H1 (cell line): ENCODE data around the gene TBC1D22A. TPM values are rescaled to one million over a fixed set of nuclear protein-coding genes. Genes with fewer than 3 reads are reported as not detected.

Source experiments
- ATF3 ChIP-seq: IDR thresholded peaks from 2 replicates; pipeline ENCODE4 v1.6.1; 2011; ENCODE audit warnings: low read depth, mild to moderate bottlenecking, low read length; ENCODE audit not compliant: insufficient read depth
- CBX8 ChIP-seq: fragments of 300-800, 300-1000 bp; sonication (generic); IDR thresholded peaks from 2 replicates; pipeline ENCODE4 v1.7.1; 2016; ENCODE audit warnings: low read depth, low read length, borderline replicate concordance
- CHD2 ChIP-seq: IDR thresholded peaks from 2 replicates; pipeline ENCODE4 v1.6.1; 2012; ENCODE audit warnings: low read length, improper control_type of control experiment
- EGR1 ChIP-seq: IDR thresholded peaks from 2 replicates; pipeline ENCODE4 v1.6.1; 2011; ENCODE audit warnings: low read depth, low read length, borderline replicate concordance
- KDM1A ChIP-seq: fragments of 200-600, 300-600 bp; sonication (generic); IDR thresholded peaks from 2 replicates; pipeline ENCODE4 v1.7.1; 2016; ENCODE audit warnings: mild to moderate bottlenecking, low read length, borderline replicate concordance
- RBBP5 ChIP-seq: IDR thresholded peaks from 2 replicates; pipeline ENCODE4 v1.7.1; 2012; ENCODE audit warnings: low read depth, mild to moderate bottlenecking, inconsistent platforms, low read length, moderate library complexity, borderline replicate concordance
- TAF1 ChIP-seq: IDR thresholded peaks from 2 replicates; pipeline ENCODE4 v1.6.1; 2011; ENCODE audit warnings: mild to moderate bottlenecking, low read depth, low read length
- TAF7 ChIP-seq: optimal IDR thresholded peaks from 2 replicates; pipeline ENCODE3; 2011; ENCODE audit warnings: low read depth, mild to moderate bottlenecking, inconsistent platforms, low read length, moderate library complexity, borderline replicate concordance
- polyA plus RNA-seq, 7 experiments: library from polyadenylated mRNA; depleted of rRNA in 3 of 7; stranded (reverse) in 5 of 7; unstranded in 2 of 7; fragments of >200 nt in 5 of 7; fragments of 200-250 nt in 2 of 7; gene quantifications; 1 replicate in 5 of 7; 2 replicates in 1 of 7; 4 replicates in 1 of 7; pipeline versions ENCODE4 v1.2.1 to v1.2.3, GENCODE V29; 2011 to 2013; ENCODE audit warnings: missing spikeins in 2 of 7, mixed read lengths in 2 of 7
- total RNA-seq: library from RNA; stranded (reverse); fragmentation: NEBNext Ultra II Directional; extraction: Animal tissue kit (Norgen Biotek cat#: 25700); gene quantifications from 2 replicates; pipeline ENCODE4 v1.2.1, GENCODE V29; 2021
- TF ChIP-seq, protein P1 (sequence below), 3 experiments: IDR thresholded peaks; 1 replicate in 2 of 3; 2 replicates in 1 of 3; pipeline versions ENCODE4 v1.5.1 to v1.6.1; 2011; ENCODE audit warnings: low read length in 3 of 3, mild to moderate bottlenecking in 3 of 3, inconsistent platforms in 2 of 3, low read depth in 1 of 3, moderate library complexity in 1 of 3; ENCODE audit not compliant: insufficient read depth in 1 of 3; ENCODE audit errors: control extremely low read depth in 1 of 3

The TBC1D22A gene
- total and polyA plus RNA-seq, 2 of the 8 experiments (the other 6 are each of a cell fraction or from before 2014, with no cell fraction given) = 11.9 to 18.4 TPM

GRCh38 chr22:47153854-47154525, 391.5 kb downstream of the TBC1D22A start (continued):
- TF ChIP-seq, protein P1, sequence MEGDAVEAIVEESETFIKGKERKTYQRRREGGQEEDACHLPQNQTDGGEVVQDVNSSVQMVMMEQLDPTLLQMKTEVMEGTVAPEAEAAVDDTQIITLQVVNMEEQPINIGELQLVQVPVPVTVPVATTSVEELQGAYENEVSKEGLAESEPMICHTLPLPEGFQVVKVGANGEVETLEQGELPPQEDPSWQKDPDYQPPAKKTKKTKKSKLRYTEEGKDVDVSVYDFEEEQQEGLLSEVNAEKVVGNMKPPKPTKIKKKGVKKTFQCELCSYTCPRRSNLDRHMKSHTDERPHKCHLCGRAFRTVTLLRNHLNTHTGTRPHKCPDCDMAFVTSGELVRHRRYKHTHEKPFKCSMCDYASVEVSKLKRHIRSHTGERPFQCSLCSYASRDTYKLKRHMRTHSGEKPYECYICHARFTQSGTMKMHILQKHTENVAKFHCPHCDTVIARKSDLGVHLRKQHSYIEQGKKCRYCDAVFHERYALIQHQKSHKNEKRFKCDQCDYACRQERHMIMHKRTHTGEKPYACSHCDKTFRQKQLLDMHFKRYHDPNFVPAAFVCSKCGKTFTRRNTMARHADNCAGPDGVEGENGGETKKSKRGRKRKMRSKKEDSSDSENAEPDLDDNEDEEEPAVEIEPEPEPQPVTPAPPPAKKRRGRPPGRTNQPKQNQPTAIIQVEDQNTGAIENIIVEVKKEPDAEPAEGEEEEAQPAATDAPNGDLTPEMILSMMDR (IDR thresholded peaks at IDR 0.05; ENCODE audit: control extremely low read depth in 1 of 3, insufficient read depth in 1 of 3, low read depth in 1 of 3, low read length in 3 of 3) = no peak
- TF ChIP-seq EGR1 = no peak
- TF ChIP-seq KDM1A = no peak
- no peak for TF ChIP-seq CBX8
- TF ChIP-seq TAF7 = no peak
- TF ChIP-seq TAF1 = no peak
- TF ChIP-seq RBBP5 = no peak
- TF ChIP-seq CHD2 = no peak
- TF ChIP-seq ATF3 = no peak
